Measurements from ENCODE around the gene FBXW7. TPM values are rescaled to one million over a fixed set of nuclear protein-coding genes. Genes with fewer than 3 reads are reported as not detected.
A peak's percentile ranks its signal among the peaks of the same experiment; 100 is the strongest.

The FBXW7 gene
- total RNA-seq, 1 donor from 2014 or later: 23.3 TPM

DNA sequence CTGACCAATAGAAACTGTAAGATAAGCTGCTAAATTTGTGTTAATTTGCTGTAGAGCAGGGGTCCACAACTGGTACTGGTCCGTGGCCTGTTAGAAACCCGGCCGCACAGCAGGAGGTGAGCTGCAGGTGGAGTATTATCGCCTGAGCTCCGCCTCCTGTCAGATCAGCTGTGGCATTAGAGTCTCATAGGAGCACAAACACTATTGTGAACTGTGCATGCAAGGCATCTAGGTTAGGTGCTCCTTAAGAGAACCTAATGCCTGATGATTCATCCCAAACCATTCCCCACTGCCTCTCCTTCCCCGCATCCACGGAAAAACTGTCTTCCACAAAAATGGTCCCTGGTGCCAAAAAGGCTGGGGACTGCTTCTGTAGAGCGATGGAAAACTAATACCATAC, 19.7 kb downstream of the FBXW7 start:
- H3K4me1 Mint-ChIP-seq (ENCODE audit: low read depth): peaks cover 25% of the 10 kb centered on the region
- no peaks in the 10 kb centered on the region for H3K27me3 Mint-ChIP-seq (ENCODE audit: low read depth)
- H3K4me3 Mint-ChIP-seq (ENCODE audit: unreplicated experiment): no peak overlapping the region
- H3K27ac Mint-ChIP-seq (ENCODE audit: unreplicated experiment): peak overlapping the region; percentile 97
- no peak for DNase-seq (ENCODE audit: low spot score)
- H3K36me3 Mint-ChIP-seq (ENCODE audit: low read depth): no peaks in the 10 kb centered on the region
- no peak for TF ChIP-seq CTCF (IDR thresholded peaks at IDR 0.05)
- H3K9me3 Mint-ChIP-seq (ENCODE audit: low read depth): peaks cover 2% of the 10 kb centered on the region

- no peak for DNase-seq (ENCODE audit: low spot score)
- TF ChIP-seq CTCF (IDR thresholded peaks at IDR 0.05): no peak
- H3K9me3 Mint-ChIP-seq (ENCODE audit: low read depth): peaks cover 2% of the 10 kb centered on the region
- no peaks in the 10 kb centered on the region for H3K27me3 Mint-ChIP-seq (ENCODE audit: low read depth)
- H3K4me3 Mint-ChIP-seq (ENCODE audit: unreplicated experiment): no peak overlapping the region
- H3K27ac Mint-ChIP-seq (ENCODE audit: unreplicated experiment): peak overlapping the region; percentile 97
- no peaks in the 10 kb centered on the region for H3K36me3 Mint-ChIP-seq (ENCODE audit: low read depth)
- H3K4me1 Mint-ChIP-seq (ENCODE audit: low read depth): peaks cover 25% of the 10 kb centered on the region
These were observed 20.2 kb downstream of the FBXW7 start for GRCh38 chr4:152515678-152516077.

DNA sequence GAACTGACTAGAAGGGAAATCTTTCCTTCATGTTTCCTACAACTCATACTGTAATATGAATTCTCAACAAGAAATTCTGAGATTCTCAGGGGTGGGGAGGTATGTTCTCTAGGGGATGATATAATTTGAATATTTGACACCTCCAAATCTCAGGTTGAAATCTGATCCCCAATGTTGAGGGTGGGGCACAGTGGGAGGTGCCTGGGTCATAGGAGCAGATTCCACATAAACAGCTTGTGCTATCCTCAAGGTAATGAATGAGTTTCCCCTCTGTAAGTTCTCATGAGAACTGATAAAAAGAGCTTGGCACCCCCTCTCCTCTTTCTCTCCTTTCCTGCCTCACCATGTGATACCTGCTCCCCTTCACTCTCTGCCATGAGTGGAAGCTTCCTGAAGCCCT, 21.5 kb downstream of the FBXW7 start:
- Mint-ChIP-seq H3K4me3 (ENCODE audit: unreplicated experiment) (no peak overlapping the region), H3K9me3 (ENCODE audit: low read depth) (no peaks in the 10 kb centered on the region), H3K4me1 (ENCODE audit: low read depth) (peaks cover 25% of the 10 kb centered on the region), H3K27me3 (ENCODE audit: low read depth) (no peaks in the 10 kb centered on the region), H3K36me3 (ENCODE audit: low read depth) (no peaks in the 10 kb centered on the region), H3K27ac (ENCODE audit: unreplicated experiment) (no peak overlapping the region)
- no peak for TF ChIP-seq CTCF (IDR thresholded peaks at IDR 0.05)
- no peak for DNase-seq (ENCODE audit: low spot score)

GRCh38 chr4:152513078-152513477, 22.8 kb downstream of the FBXW7 start:
- no peak overlapping the region for H3K4me3 Mint-ChIP-seq (ENCODE audit: unreplicated experiment)
- no peak for TF ChIP-seq CTCF (IDR thresholded peaks at IDR 0.05)
- no peak overlapping the region for H3K27ac Mint-ChIP-seq (ENCODE audit: unreplicated experiment)
- peaks cover 25% of the 10 kb centered on the region for H3K4me1 Mint-ChIP-seq (ENCODE audit: low read depth)
- no peaks in the 10 kb centered on the region for H3K9me3 Mint-ChIP-seq (ENCODE audit: low read depth)
- no peaks in the 10 kb centered on the region for H3K36me3 Mint-ChIP-seq (ENCODE audit: low read depth)
- DNase-seq (ENCODE audit: low spot score): no peak
- H3K27me3 Mint-ChIP-seq (ENCODE audit: low read depth): no peaks in the 10 kb centered on the region

- DNase-seq (ENCODE audit: low spot score): no peak
- H3K4me3 Mint-ChIP-seq (ENCODE audit: unreplicated experiment): no peak overlapping the region
- TF ChIP-seq CTCF (IDR thresholded peaks at IDR 0.05): no peak
- no peaks in the 10 kb centered on the region for H3K36me3 Mint-ChIP-seq (ENCODE audit: low read depth)
- no peaks in the 10 kb centered on the region for H3K27me3 Mint-ChIP-seq (ENCODE audit: low read depth)
- no peak overlapping the region for H3K27ac Mint-ChIP-seq (ENCODE audit: unreplicated experiment)
- peaks cover 25% of the 10 kb centered on the region for H3K4me1 Mint-ChIP-seq (ENCODE audit: low read depth)
- H3K9me3 Mint-ChIP-seq (ENCODE audit: low read depth): no peaks in the 10 kb centered on the region
These were observed 23.4 kb downstream of the FBXW7 start for GRCh38 chr4:152512483-152512882.

All from chondrocyte (in vitro differentiated cells).